ENCODE results near the gene LMAN1L. TPM values are rescaled to one million over a fixed set of nuclear protein-coding genes. Genes with fewer than 3 reads are reported as not detected.

LMAN1L gene
- total RNA-seq, 2 experiments from 2014 or later = 0.15 TPM; not detected in 1

- POLR2A ChIA-PET = interaction anchor here (1.5 to 2.0 kb wide), 2 partner anchors 9 to 10 kb away, joined by 4 to 6 read pairs; no protein-coding TSS in a partner anchor
Observed at GRCh38 chr15:74779162-74779648, 33.4 kb upstream of the LMAN1L start.

GRCh38 chr15:74780523-74781430 lies 31.9 kb upstream of the LMAN1L start:
- POLR2A ChIA-PET = interaction anchor here (0.6 to 5.2 kb wide), 11 partner anchors 7 to 380 kb away, joined by 3 to 33 read pairs (median 3); partner anchors contain the start of gene ARID3B
- CTCF ChIA-PET = interaction anchor here (1.1 to 32.0 kb wide), 6 partner anchors 0 to 146 kb away, joined by 3 to 914 read pairs (median 4); partner anchors contain the start of gene CSK

More at GRCh38 chr15:74779162-74779648, 33.4 kb upstream of the LMAN1L start:
- CTCF ChIA-PET = interaction anchor here (0.7 to 32.0 kb wide), 3 partner anchors 1 to 144 kb away, joined by 3 to 914 read pairs (median 914); partner anchors contain the start of gene CSK

- POLR2A ChIA-PET = interaction anchor here (0.6 to 5.2 kb wide), 7 partner anchors 10 to 381 kb away, joined by 3 to 33 read pairs (median 3); partner anchors contain the start of gene ARID3B
- CTCF ChIA-PET = interaction anchor here (1.0 to 32.0 kb wide), 7 partner anchors 1 to 147 kb away, joined by 3 to 914 read pairs (median 3); partner anchors contain the start of gene CSK
Observed at GRCh38 chr15:74781431-74782258, 31.0 kb upstream of the LMAN1L start, which contains the start of gene CSK. CSK (plus strand) TSS chr15:74782080; CDS start chr15:74798298, 16,218 bp downstream.

- CTCF ChIA-PET = interaction anchor here (1.0 to 32.0 kb wide), 4 partner anchors 2 to 400 kb away, joined by 3 to 914 read pairs (median 460); partner anchors contain the start of gene CSK
- POLR2A ChIA-PET = interaction anchor here (1.1 to 5.2 kb wide), 2 partner anchors 11 kb away, joined by 3 to 33 read pairs; no protein-coding TSS in a partner anchor
Observed at GRCh38 chr15:74782259-74783071, 30.2 kb upstream of the LMAN1L start.

- ChIA-PET POLR2A (interaction anchor here (1.1 to 5.2 kb wide), 2 partner anchors 10 to 12 kb away, joined by 3 to 33 read pairs; no protein-coding TSS in a partner anchor), CTCF (interaction anchor here (1.1 to 32.0 kb wide), 5 partner anchors 3 to 401 kb away, joined by 5 to 914 read pairs (median 9); partner anchors contain the start of gene CSK)
Observed at GRCh38 chr15:74783072-74783807, 29.4 kb upstream of the LMAN1L start.

GRCh38 chr15:74783808-74784175 lies 28.8 kb upstream of the LMAN1L start:
- ChIA-PET CTCF (interaction anchor here (1.1 to 32.0 kb wide), 6 partner anchors 3 to 401 kb away, joined by 3 to 914 read pairs (median 7); partner anchors contain the start of gene CSK), POLR2A (interaction anchor here (0.6 to 5.2 kb wide), 4 partner anchors 9 to 323 kb away, joined by 3 to 33 read pairs (median 3); partner anchors contain the start of gene UBL7)

- ChIA-PET CTCF (interaction anchor here (1.1 to 32.0 kb wide), 5 partner anchors 4 to 399 kb away, joined by 3 to 914 read pairs (median 9); partner anchors contain the start of gene CSK), POLR2A (interaction anchor here (0.6 to 5.2 kb wide), 3 partner anchors 8 to 324 kb away, joined by 3 to 33 read pairs (median 3); partner anchors contain the start of gene UBL7)
Observed at GRCh38 chr15:74784426-74785193, 28.0 kb upstream of the LMAN1L start.

- ChIA-PET POLR2A (interaction anchor here (1.1 to 5.2 kb wide), 4 partner anchors 8 to 84 kb away, joined by 3 to 33 read pairs (median 18); no protein-coding TSS in a partner anchor), CTCF (interaction anchor here (1.0 to 32.0 kb wide), 4 partner anchors 5 to 400 kb away, joined by 3 to 914 read pairs (median 458); partner anchors contain the start of gene CSK)
Observed at GRCh38 chr15:74785194-74786032, 27.2 kb upstream of the LMAN1L start.

- ChIA-PET CTCF (interaction anchor here (1.0 to 32.0 kb wide), 4 partner anchors 5 to 151 kb away, joined by 3 to 914 read pairs (median 459); partner anchors contain the start of gene CSK), POLR2A (interaction anchor here (1.1 to 3.3 kb wide), 3 partner anchors 8 to 11 kb away, joined by 3 to 32 read pairs (median 13); no protein-coding TSS in a partner anchor)
Observed at GRCh38 chr15:74786081-74786480, 26.6 kb upstream of the LMAN1L start.

GRCh38 chr15:74786551-74787165 lies 26.0 kb upstream of the LMAN1L start:
- CTCF ChIA-PET = interaction anchor here (0.7 to 32.0 kb wide), 13 partner anchors 6 to 151 kb away, joined by 3 to 914 read pairs (median 4); partner anchors contain the start of genes CSK and ULK3
- POLR2A ChIA-PET = interaction anchor here (1.0 to 3.3 kb wide), 7 partner anchors 7 to 29 kb away, joined by 3 to 32 read pairs (median 6); no protein-coding TSS in a partner anchor

GRCh38 chr15:74787251-74788041 lies 25.2 kb upstream of the LMAN1L start:
- ChIA-PET CTCF (interaction anchor here (0.7 to 32.0 kb wide), 15 partner anchors 5 to 152 kb away, joined by 3 to 914 read pairs (median 4); partner anchors contain the start of genes CSK and ULK3), POLR2A (interaction anchor here (1.0 to 3.3 kb wide), 7 partner anchors 8 to 28 kb away, joined by 3 to 32 read pairs (median 6); no protein-coding TSS in a partner anchor)

- CTCF ChIA-PET = interaction anchor here (1.3 to 32.0 kb wide), 11 partner anchors 5 to 152 kb away, joined by 3 to 914 read pairs (median 4); partner anchors contain the start of genes CSK and ULK3
Observed at GRCh38 chr15:74788042-74788682, 24.5 kb upstream of the LMAN1L start.

More at GRCh38 chr15:74788042-74788682, 24.5 kb upstream of the LMAN1L start:
- POLR2A ChIA-PET = interaction anchor here (1.0 to 3.3 kb wide), 7 partner anchors 8 to 27 kb away, joined by 3 to 32 read pairs (median 6); no protein-coding TSS in a partner anchor
